ENCODE data around the gene STT3A.
"Not testable (repeated sequence)": the region's sequence is repeated elsewhere in the genome, so short reads cannot be mapped to it uniquely, and the experiment has no call there.

The STT3A gene

GRCh38 chr11:125592305-125593113, at the start of gene STT3A:
Gene STT3A (plus strand): TSS chr11:125592852. CDS start chr11:125595916, 3,064 bp downstream.
- DNase-seq (ENCODE audit: low read depth, low spot score): peak; percentile 98

- no peak for DNase-seq (ENCODE audit: low read depth, low spot score)
Observed at GRCh38 chr11:125550780-125551179, 41.9 kb upstream of the STT3A start.

- no peak for DNase-seq (ENCODE audit: low read depth, low spot score)
Observed at GRCh38 chr11:125551835-125552342, 40.8 kb upstream of the STT3A start.

DNA sequence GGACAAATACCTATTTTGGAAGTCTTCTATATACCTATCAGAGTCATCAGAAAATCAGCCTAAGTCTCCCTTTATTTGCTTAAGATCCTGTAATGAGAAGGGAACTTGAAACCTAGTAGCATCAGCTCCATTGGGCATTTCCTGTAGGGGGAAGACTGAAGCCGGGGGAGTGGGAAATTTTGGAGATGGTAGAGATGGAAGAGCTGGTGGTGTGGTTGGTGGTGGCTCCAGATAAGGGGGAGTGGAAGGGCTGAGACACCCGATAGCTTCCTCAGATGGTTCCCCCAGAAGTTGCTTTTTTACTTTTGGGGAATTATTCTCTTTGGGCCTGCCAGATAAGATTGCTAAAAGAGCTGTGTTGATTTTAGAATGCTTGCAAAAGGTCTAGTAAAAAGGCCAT, 39.7 kb upstream of the STT3A start:
- no peak for DNase-seq (ENCODE audit: low read depth, low spot score)

DNA sequence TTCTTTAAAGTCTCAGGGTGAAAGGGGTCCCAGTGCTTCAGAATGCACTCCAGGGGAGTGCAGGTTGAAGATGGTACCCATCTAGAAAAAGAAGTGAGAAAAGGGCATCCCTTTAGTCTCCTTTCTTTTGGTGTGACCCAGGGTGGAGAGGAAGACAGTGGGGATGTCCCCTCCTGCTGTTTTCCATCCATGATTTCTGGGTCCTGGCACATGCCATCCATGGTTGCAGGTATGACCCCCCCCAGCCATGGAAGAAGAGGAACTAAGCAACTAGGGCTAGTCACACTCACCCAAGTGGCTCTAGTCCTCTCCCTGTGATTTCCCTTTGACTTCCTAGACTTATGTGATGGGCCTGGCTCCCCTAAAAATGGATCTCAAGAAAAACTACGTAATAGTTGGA, 39.3 kb upstream of the STT3A start:
- no peak for DNase-seq (ENCODE audit: low read depth, low spot score)

DNA sequence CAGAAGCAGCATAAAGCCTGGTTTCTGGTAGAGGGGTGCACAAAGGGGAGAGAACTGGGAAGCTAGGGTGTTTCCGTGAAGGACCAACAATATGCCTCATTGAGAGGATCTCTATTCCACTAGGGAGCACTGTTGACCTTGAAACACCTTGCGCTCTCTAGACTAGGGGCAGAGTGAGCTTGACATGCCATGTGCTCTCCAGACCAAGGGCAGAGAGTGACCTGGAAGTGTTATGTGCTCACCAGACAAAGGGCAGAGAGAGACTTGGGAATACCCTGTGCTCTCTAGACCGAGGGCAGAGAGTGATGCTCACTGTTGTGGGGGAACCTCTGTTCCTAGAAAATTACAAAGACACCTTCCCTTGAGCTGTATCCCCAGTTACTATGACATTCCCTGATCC, 38.6 kb upstream of the STT3A start:
- no peak for DNase-seq (ENCODE audit: low read depth, low spot score)

GRCh38 chr11:125559888-125560287, 32.8 kb upstream of the STT3A start:
- no peak for DNase-seq (ENCODE audit: low read depth, low spot score)

GRCh38 chr11:125561924-125562323, 30.7 kb upstream of the STT3A start:
- no peak for DNase-seq (ENCODE audit: low read depth, low spot score)

DNA sequence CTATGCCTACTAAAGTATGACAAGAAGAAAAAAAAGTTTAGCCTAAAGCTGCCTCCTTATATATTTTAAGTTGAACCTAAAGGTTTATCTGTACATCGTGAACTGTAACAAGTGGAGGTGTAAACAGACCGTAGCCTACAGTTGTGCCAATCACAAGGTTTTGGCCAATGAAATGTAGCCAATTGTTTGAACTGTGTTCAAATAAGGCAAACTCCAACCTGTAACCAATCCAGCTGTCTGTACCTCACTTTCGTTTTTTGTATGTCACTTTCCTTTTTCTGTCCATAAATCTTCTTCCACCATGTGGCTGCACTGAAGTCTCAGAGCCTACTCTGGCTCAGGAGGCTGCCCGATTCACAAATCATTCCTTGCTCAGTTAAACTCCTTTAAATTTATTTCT, 30.2 kb upstream of the STT3A start:
- DNase-seq (ENCODE audit: low read depth, low spot score): no peak

DNA sequence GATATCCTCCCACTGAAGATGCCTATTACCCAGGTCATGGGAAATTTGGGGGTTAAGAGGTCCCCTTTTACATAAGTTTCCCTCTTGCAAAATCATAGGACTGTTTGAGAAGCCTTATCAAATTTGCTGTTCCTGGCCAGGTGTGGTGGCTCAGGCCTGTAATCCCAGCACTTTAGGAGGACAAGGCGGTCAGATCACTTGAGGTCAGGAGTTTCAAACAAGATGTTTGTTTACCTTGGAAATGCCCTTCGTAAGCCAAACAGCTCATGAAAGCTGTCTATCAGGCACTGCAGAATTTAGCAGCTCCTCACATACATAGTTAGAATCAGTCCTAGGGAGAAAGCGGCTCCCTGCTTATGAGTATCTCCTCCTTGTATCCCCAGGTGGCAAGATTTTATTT, 28.3 kb upstream of the STT3A start:
- DNase-seq (ENCODE audit: low read depth, low spot score): no peak

- DNase-seq (ENCODE audit: low read depth, low spot score): no peak
Observed at GRCh38 chr11:125566235-125566634, 26.4 kb upstream of the STT3A start.

- DNase-seq (ENCODE audit: low read depth, low spot score): peak; percentile 80
Observed at GRCh38 chr11:125568970-125569914, 23.4 kb upstream of the STT3A start, which contains the start of gene EI24. Gene EI24 (plus strand): TSS chr11:125569477. CDS start chr11:125572528, 3,051 bp downstream.

DNA sequence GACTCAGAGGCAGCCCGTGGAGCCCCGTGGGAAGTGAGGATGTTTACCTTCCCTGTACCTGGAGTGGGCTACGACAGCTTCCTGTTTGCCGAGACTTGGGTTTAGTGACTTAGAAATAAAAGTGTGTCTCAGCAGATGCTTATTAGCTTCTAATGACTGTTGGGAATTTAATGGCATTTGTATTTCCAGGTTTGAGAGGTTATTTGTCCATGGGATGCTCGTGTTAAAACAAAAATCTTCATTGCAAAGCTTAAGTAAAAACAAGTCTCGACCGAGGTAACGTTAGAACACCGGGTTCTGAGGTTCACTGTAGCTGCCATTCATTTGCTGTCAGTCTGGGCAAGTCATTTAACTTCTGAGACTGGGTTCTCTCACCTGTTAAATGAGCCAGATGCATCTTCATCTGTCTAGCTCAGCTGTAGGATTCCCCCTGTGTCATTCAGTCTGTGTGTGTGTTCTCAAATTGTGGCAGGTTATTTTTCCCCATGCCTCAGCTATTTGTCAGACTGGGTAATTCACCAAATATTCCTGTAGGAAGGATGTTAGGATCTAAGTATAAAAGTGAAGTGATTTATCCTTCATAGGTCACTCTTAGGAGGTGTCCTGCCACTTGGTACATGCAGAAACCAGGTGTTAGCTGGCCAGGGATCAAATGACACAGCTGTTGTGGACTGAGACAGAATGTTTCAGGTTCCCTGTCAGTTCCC, 22.6 kb upstream of the STT3A start:
- no peak for DNase-seq (ENCODE audit: low read depth, low spot score)

DNA sequence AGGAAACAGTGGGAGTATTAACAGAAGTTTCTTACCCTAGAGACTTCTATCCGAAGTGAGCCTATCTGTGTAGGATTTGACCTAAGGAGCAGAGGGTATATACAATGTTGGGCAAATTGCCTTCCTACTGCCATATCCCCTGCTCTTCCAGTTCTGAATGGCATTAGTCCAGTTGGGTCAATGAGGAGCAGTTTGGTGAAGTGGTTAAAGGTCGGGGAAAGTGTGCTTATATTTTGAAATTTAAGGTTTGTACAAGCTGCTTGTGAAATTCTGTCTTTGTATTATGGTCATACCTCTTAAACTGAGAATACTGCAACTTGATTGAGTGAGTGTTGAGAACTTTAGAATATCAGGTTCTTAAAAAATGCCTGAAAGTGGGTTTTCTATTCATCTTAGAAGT, 21.7 kb upstream of the STT3A start:
- DNase-seq (ENCODE audit: low read depth, low spot score): no peak

DNA sequence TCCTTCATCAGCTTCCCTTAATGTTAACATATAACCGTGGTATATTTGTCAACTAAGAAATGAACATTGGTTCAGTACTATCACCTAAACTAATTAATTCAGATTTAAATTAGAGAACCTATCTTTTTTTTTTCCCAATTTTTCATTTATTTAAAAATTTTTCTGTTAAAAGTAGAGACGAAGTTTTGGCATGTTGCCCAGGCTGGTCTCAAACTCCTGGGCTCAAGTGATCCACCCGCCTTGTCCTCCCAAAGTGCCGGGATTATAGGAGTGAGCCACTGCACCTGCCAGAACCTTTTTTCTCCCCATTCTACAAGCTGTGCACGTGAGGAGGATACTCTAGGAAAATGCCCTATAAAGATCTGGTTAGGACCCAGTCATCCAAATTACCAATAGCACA, 19.7 kb upstream of the STT3A start:
- DNase-seq (ENCODE audit: low read depth, low spot score): no peak

DNA sequence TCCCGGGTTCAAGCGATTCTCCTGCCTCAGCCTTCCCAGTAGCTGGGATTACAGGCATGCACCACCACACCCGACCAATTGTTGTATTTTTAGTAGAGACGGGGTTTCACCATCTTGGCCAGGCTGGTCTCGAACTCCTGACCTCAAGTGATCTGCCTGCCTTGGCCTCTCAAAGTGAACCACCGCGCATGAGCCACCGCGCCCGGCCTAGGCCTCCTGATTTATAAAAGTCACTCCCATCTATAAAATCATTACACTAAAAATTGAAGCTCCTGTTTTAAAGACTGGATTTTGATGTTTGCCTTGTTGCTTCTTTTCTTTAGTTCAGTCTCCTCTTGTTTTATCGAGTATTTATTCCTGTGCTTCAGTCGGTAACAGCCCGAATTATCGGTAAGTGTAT, 15.5 kb upstream of the STT3A start:
- not testable (repeated sequence) for DNase-seq (ENCODE audit: low read depth, low spot score)

GRCh38 chr11:125578783-125579182, 13.9 kb upstream of the STT3A start:
- DNase-seq (ENCODE audit: low read depth, low spot score): no peak

- no peak for DNase-seq (ENCODE audit: low read depth, low spot score)
Observed at GRCh38 chr11:125579811-125580210, 12.8 kb upstream of the STT3A start.

DNA sequence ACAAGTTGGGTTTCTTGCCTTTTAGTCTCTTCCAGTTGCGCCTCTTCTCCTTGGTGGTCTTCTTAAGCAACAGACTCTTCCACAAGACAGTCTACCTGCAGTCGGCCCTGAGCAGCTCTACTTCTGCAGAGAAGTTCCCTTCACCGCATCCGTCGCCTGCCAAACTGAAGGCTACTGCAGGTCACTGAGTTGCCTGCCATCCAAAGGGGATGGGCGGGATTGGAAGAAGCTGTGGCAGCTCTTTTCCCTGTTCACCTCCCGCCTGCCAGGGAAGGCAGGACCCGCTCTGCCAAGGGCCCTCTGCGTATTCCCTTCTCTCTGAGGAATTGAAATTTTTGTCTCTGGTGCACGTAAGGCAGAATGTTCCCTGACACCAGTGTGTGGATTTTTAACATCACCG, 9.2 kb upstream of the STT3A start:
- DNase-seq (ENCODE audit: low read depth, low spot score): no peak

- no peak for DNase-seq (ENCODE audit: low read depth, low spot score)
Observed at GRCh38 chr11:125585487-125585886, 7.2 kb upstream of the STT3A start.

GRCh38 chr11:125586623-125587022, 6.0 kb upstream of the STT3A start:
- no peak for DNase-seq (ENCODE audit: low read depth, low spot score)

DNA sequence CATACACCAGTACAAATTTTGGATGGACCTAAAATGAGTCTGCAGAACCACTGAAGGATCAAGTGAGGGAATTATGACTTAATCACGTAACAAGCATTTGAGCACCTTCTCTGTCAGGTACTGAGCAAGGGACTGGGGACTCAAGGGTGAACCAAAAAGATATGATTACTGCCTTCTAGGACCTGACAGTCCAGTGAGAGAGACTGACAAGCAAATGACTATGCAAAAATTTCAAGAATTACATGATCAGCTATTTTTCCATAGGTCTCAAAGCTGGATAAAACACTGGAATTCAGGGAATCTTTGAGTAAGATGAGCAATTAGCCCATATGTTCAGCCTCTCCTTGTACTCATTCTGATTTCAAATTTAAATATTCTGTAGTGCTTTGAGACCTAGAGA, 5.2 kb upstream of the STT3A start:
- no peak for DNase-seq (ENCODE audit: low read depth, low spot score)
